Measurements from ENCODE around the gene SBK3. TPM values are rescaled to one million over a fixed set of nuclear protein-coding genes. Genes with fewer than 3 reads are reported as not detected.
A peak's percentile ranks its signal among the peaks of the same experiment; 100 is the strongest.
"Not testable (repeated sequence)": the region's sequence is repeated elsewhere in the genome, so short reads cannot be mapped to it uniquely, and the experiment has no call there.

The SBK3 gene
- total RNA-seq, 1 donor from 2014 or later: 16.6 TPM

DNA sequence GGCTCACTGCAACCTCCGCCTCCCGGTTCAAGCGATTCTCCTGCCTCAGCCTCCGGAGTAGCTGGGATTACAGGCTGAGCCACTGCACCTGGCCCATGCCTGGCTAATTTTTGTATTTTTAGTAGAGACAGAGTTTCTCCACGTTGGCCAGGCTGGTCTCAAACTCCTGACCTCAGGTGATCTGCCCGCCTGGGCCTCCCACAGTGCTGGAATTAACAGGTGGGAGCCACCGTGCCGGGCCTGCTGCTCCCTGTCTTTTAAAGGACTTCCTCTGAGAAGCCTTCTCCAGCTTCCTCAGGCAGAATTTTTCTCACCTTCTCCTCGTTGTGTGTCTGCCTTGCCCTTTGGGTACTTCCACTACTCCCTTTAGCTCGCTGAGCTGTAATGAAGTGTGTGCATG lies 48.5 kb downstream of the SBK3 start:
- DNase-seq: peak; percentile 20
- intact Hi-C loops (cut with micrococcal nuclease); ATAC-seq: not testable (repeated sequence)

DNA sequence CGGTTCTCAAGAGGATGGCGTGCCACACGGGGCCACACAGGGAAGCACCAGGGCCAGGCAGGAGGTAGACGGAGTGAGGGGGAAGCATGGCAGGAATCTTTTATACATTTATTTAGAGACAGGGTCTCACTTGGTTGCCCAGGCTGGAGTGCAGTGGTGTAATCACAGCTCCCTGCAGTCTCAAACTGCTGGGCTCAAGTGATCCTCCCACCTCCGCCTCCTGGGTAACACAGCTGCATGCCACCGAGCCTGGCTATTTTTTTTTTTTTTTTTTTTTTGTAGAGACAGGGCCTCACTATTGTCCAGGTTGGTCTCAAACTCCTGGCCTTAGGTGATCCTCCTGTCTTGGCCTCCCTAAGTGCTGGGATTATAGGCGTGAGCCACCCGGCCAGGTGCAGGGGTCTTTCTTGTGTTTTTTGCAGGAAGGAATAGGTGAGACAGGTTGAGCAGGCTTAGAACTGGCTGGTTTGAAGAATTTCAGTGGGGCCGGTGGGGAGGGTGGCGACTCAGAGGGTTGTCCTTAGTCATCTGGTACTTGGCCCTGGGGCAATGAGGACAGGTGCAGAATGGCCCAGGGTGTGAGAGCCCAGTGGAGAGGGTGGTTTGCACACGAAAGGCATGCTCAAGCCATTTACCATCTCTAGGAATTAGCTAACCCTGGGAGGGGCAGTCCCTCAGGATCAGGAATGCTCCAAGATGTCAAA lies 49.5 kb downstream of the SBK3 start:
- DNase-seq (no peak), ATAC-seq (no peak)
- intact Hi-C loops (cut with micrococcal nuclease): no loop called here

DNA sequence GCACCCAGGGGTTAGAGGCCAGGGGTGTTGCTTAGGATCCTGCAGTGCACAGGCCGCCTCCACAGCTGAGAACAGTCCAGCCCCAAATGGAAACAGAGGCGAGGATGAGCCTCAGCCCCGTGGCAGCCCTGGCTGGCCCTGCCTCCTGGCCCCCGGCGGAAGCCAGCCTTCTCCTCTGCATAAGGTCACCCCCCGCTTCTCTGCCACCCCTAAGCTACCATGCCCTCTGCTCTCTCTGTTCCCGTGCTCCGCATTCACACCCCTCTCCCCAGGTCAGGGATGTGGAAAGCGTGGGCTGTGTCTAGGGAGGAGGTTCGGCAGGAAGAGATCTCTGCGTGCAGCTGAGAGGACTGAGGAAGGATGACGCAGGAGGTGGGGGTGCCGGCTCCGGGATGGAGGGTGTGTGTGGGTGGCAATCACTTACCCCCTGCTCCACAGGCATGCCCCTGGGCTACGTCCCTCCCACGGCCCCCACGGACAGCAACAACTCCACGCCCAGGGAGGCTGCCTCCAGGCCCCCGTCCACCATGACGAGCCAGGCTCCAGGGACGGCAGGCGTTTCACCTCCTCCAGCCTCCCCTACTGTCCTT lies 51.1 kb downstream of the SBK3 start:
- intact Hi-C loops (cut with micrococcal nuclease): no loop called here
- DNase-seq (peak; percentile 76), ATAC-seq (peak; percentile 76)

DNA sequence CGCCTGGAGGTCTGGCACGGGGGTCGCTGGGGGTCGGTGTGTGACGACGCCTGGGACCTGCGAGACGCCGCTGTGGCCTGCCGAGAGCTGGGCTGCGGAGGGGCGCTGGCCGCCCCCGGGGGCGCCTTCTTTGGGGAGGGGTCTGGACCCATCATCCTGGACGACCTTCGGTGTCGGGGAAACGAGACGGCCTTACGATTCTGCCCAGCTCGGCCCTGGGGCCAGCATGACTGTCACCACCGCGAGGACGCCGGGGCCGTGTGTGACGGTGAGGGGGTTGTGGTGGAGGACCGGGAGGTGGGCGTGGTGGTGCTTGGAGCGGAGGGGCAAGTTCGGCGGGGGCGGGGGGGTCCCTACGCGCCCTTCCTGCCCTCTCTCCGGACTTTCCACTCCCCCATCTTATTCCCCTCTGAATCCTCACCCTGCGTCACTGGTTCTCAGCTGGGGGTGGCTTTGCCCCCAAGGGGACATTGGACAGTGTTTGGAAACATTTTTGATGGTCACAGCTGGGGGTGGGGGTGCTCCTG lies 51.6 kb downstream of the SBK3 start:
- peak; percentile 31 for DNase-seq
- intact Hi-C loops (cut with micrococcal nuclease): no loop called here
- peak; percentile 13 for ATAC-seq

DNA sequence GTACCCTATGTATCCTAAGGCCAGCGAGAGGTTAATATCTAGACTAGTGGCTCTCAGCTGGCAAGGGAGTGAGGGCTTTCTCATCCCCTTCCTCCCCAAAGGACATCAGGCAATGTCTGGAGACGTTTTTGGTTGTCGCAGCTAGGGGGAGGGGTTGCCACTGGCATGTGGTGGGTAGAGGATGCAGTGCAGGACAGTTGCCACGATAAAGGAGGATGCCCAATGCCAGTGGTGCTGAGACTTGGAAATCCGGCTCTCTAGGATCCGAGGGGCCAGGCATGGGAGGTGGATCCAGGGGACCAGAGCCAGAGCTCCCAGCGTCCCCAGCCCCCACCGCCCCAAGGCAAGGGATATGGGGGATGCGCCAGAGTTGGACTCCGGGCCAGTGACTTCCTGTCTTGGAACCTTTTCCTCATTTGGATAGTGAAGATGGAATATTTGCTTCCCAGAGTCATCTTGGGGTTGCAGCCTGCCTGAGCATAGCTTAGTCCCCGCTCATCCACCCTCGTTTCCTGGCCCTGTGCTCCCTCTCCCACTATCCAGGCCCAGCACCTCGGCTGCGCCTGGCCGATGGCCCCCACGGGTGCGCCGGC lies 52.2 kb downstream of the SBK3 start:
- ATAC-seq (peak; percentile 8), DNase-seq (no peak)
- intact Hi-C loops (cut with micrococcal nuclease): no loop called here

DNA sequence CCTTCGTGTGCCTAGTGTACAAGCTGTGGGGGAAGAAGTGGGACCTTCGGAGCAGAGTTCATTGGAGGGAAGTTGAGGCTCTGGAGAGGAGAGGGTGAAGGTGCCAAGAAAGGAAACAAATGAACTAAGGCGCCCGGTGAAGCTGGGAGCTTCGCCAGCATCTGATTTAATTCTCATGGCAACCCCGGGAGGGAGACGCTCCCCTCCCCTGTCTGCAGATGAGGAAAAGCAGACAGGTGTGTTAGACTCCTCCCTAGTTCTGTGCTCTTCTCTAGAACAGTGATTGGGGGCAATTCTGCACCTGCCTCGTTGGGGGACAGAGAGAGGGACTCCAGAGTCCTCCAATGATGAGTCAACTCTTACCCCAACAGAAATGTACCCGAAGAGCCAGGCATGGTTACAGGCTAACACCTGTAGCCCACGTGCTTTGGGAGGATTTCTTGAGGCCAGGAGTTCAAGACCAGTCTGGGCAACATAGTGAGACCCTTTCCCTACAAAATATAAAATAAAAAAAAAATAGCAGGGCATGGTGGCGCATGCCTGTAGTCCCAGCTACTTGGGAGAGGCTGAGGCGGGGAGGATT lies 52.9 kb downstream of the SBK3 start:
- no peak for DNase-seq
- no peak for ATAC-seq
- intact Hi-C loops (cut with micrococcal nuclease): no loop called here

DNA sequence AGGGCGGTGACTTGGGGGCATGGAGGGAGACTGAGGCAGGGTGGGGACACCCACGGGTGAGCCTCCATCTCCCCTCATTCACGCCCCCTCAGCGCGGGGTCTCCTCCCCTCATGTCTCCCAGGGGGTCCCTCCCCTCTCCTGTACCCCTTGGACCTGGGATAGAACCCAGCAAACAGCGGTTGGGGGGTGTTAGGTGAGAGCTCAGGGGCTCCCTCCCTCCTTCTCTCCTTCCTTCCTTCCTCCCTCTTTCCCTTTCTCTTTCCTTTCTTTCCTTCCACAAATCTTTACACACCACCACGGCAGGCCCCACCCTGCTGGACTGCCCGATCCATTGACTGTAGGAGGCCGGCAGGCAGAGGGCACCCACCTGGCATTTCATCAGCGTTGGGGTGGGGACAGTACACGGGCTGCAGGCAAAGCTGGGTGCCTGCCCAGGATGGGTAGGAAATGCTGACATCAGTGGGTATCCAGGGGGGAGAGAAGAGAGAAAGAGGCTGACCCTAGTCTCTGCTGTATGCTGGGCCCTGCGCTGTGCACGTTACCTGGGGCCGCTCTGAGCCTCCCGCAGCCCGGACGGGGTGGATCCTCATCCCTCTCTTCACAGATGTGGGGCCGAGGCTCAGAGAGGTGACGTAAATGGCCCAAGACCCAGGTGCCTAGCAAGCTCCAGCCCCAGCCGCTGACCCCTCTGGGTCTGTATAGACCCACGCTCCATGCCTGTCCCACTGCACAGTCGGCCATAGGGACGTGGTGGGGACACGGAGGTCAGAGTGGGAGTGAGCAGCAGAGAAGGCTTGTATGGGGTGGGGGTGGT lies 53.6 kb downstream of the SBK3 start:
- intact Hi-C loops (cut with micrococcal nuclease): no loop called here
- DNase-seq: peak; percentile 18
- ATAC-seq: no peak

Other genes starting within 250 kb of the SBK3 start
- gene TMEM150B, start 220.2 kb downstream of the SBK3 start, total RNA-seq: 1.2 TPM
- gene KMT5C, start 205.7 kb downstream of the SBK3 start, total RNA-seq: 7.2 TPM
- not detected for gene COX6B2, start 190.8 kb downstream of the SBK3 start, total RNA-seq
- gene GARIN5B, start 182.3 kb downstream of the SBK3 start, total RNA-seq: not detected
- gene IL11, start 175.1 kb downstream of the SBK3 start, total RNA-seq: not detected
- gene TMEM190, start 168.7 kb downstream of the SBK3 start, total RNA-seq: not detected
- gene TMEM238, start 161.3 kb downstream of the SBK3 start, total RNA-seq: 0.25 TPM
- 557 TPM for gene RPL28, start 159.6 kb downstream of the SBK3 start, total RNA-seq
- gene UBE2S, start 137.8 kb downstream of the SBK3 start, total RNA-seq: 24.5 TPM
- not detected for gene SHISA7, start 102.2 kb downstream of the SBK3 start, total RNA-seq
- gene ISOC2, start 83.9 kb downstream of the SBK3 start, total RNA-seq: 58.5 TPM
- gene C19orf85, start 80.8 kb downstream of the SBK3 start, total RNA-seq: not detected
- gene ZNF628, start 68.9 kb downstream of the SBK3 start, total RNA-seq: 6.4 TPM
- gene NAT14, start 60.4 kb downstream of the SBK3 start, total RNA-seq: 6.0 TPM
- 2.7 TPM for gene SSC5D, start 57.1 kb downstream of the SBK3 start, total RNA-seq
- gene SBK2, start 8.4 kb downstream of the SBK3 start, total RNA-seq: 15.2 TPM
- 14.7 TPM for gene ZNF579, start 35.3 kb upstream of the SBK3 start, total RNA-seq
- gene FIZ1, start 54.0 kb upstream of the SBK3 start, total RNA-seq: 16.3 TPM
- gene ZNF524, start 54.7 kb upstream of the SBK3 start, total RNA-seq: 17.0 TPM
- gene ZNF865, start 60.1 kb upstream of the SBK3 start, total RNA-seq: 21.8 TPM
- gene ZNF784, start 79.0 kb upstream of the SBK3 start, total RNA-seq: 13.4 TPM
- gene ZNF580, start 95.5 kb upstream of the SBK3 start, total RNA-seq: 12.3 TPM
- gene ZNF581, start 98.1 kb upstream of the SBK3 start, total RNA-seq: 9.4 TPM
- gene CCDC106, start 102.7 kb upstream of the SBK3 start, total RNA-seq: 16.8 TPM
- 79.9 TPM for gene U2AF2, start 109.5 kb upstream of the SBK3 start, total RNA-seq
- 250 TPM for gene EPN1, start 129.7 kb upstream of the SBK3 start, total RNA-seq
- gene NLRP9, start 192.9 kb upstream of the SBK3 start, total RNA-seq: not detected
- gene RFPL4A, start 213.6 kb upstream of the SBK3 start, total RNA-seq: not detected
- not detected for gene RFPL4AL1, start 223.6 kb upstream of the SBK3 start, total RNA-seq